ENCODE data around the gene CASKIN1.
"Not testable (repeated sequence)": the region's sequence is repeated elsewhere in the genome, so short reads cannot be mapped to it uniquely, and the experiment has no call there.

Gene CASKIN1

GRCh38 chr16:2147378-2147777 is 49.0 kb downstream of the CASKIN1 start:
- Histone ChIP-seq H3K4me3 (ENCODE audit: low read length) (no peak overlapping the region), H3K9me3 (ENCODE audit: insufficient read depth, low read depth, low read length) (no peaks in the 10 kb centered on the region), H3K36me3 (ENCODE audit: insufficient read depth, low read depth, low read length) (peaks cover 15% of the 10 kb centered on the region), H3K4me1 (ENCODE audit: insufficient read depth, low read length) (peaks cover 15% of the 10 kb centered on the region; the same call in 1 of the 2 replicates), H3K9ac (ENCODE audit: low read depth, low read length) (no peak overlapping the region), H3K27ac (ENCODE audit: low read length) (no peak overlapping the region), H3K27me3 (ENCODE audit: insufficient read depth, low read length) (peaks cover 24% of the 10 kb centered on the region; the same call in 1 of the 2 replicates)

- Histone ChIP-seq H3K9me3 (ENCODE audit: insufficient read depth, low read depth, low read length) (no peaks in the 10 kb centered on the region), H3K27ac (ENCODE audit: low read length) (no peak overlapping the region), H3K4me3 (ENCODE audit: low read length) (no peak overlapping the region), H3K36me3 (ENCODE audit: insufficient read depth, low read depth, low read length) (no peaks in the 10 kb centered on the region), H3K4me1 (ENCODE audit: insufficient read depth, low read length) (peaks cover 8% of the 10 kb centered on the region; the same call in 1 of the 2 replicates), H3K9ac (ENCODE audit: low read depth, low read length) (no peak overlapping the region), H3K27me3 (ENCODE audit: insufficient read depth, low read length) (peaks cover 24% of the 10 kb centered on the region; the same call in 1 of the 2 replicates)
Observed at GRCh38 chr16:2145843-2146242, 50.6 kb downstream of the CASKIN1 start.

GRCh38 chr16:2143878-2144485 is 52.4 kb downstream of the CASKIN1 start:
- no peak overlapping the region for H3K27ac ChIP-seq (ENCODE audit: low read length)
- no peak overlapping the region for H3K9ac ChIP-seq (ENCODE audit: low read depth, low read length)
- H3K4me3 ChIP-seq (ENCODE audit: low read length), result no peak overlapping the region
- H3K9me3 ChIP-seq (ENCODE audit: insufficient read depth, low read depth, low read length), result no peaks in the 10 kb centered on the region
- H3K36me3 ChIP-seq (ENCODE audit: insufficient read depth, low read depth, low read length), result no peaks in the 10 kb centered on the region
- H3K27me3 ChIP-seq (ENCODE audit: insufficient read depth, low read length), result peaks cover 13% of the 10 kb centered on the region; the same call in 1 of the 2 replicates
- no peaks in the 10 kb centered on the region for H3K4me1 ChIP-seq (ENCODE audit: insufficient read depth, low read length)

- Histone ChIP-seq H3K4me1 (ENCODE audit: insufficient read depth, low read length) (no peaks in the 10 kb centered on the region), H3K36me3 (ENCODE audit: insufficient read depth, low read depth, low read length) (no peaks in the 10 kb centered on the region), H3K9ac (ENCODE audit: low read depth, low read length) (no peak overlapping the region), H3K4me3 (ENCODE audit: low read length) (no peak overlapping the region), H3K9me3 (ENCODE audit: insufficient read depth, low read depth, low read length) (no peaks in the 10 kb centered on the region), H3K27me3 (ENCODE audit: insufficient read depth, low read length) (peaks cover 13% of the 10 kb centered on the region; the same call in 1 of the 2 replicates), H3K27ac (ENCODE audit: low read length) (no peak overlapping the region)
Observed at GRCh38 chr16:2142942-2143877, 53.2 kb downstream of the CASKIN1 start.

- not testable (repeated sequence) for H3K27ac ChIP-seq (ENCODE audit: low read length); H3K27me3 ChIP-seq (ENCODE audit: insufficient read depth, low read length); H3K9me3 ChIP-seq (ENCODE audit: insufficient read depth, low read depth, low read length); H3K4me1 ChIP-seq (ENCODE audit: insufficient read depth, low read length); H3K9ac ChIP-seq (ENCODE audit: low read depth, low read length); H3K36me3 ChIP-seq (ENCODE audit: insufficient read depth, low read depth, low read length)
- peak within 1 kb of the TSS; percentile 63 for H3K4me3 ChIP-seq (ENCODE audit: low read length)
Observed at GRCh38 chr16:2135770-2136490, 60.5 kb downstream of the CASKIN1 start, which contains the start of gene PKD1. Gene PKD1 (minus strand): TSS chr16:2135898. CDS start chr16:2135689, 209 bp downstream.

GRCh38 chr16:2135071-2135470 is 61.3 kb downstream of the CASKIN1 start:
- not testable (repeated sequence) for H3K27me3 ChIP-seq (ENCODE audit: insufficient read depth, low read length); H3K9me3 ChIP-seq (ENCODE audit: insufficient read depth, low read depth, low read length); H3K36me3 ChIP-seq (ENCODE audit: insufficient read depth, low read depth, low read length); H3K27ac ChIP-seq (ENCODE audit: low read length); H3K9ac ChIP-seq (ENCODE audit: low read depth, low read length); H3K4me1 ChIP-seq (ENCODE audit: insufficient read depth, low read length)
- H3K4me3 ChIP-seq (ENCODE audit: low read length), result peak overlapping the region; percentile 49; the same call in 1 of the 2 replicates

- H3K9me3 ChIP-seq (ENCODE audit: insufficient read depth, low read depth, low read length); H3K4me1 ChIP-seq (ENCODE audit: insufficient read depth, low read length); H3K27ac ChIP-seq (ENCODE audit: low read length); H3K36me3 ChIP-seq (ENCODE audit: insufficient read depth, low read depth, low read length); H3K9ac ChIP-seq (ENCODE audit: low read depth, low read length); H3K4me3 ChIP-seq (ENCODE audit: low read length); H3K27me3 ChIP-seq (ENCODE audit: insufficient read depth, low read length): not testable (repeated sequence)
Observed at GRCh38 chr16:2133797-2134196, 62.6 kb downstream of the CASKIN1 start.

GRCh38 chr16:2129890-2130447 is 66.4 kb downstream of the CASKIN1 start:
- H3K4me3 ChIP-seq (ENCODE audit: low read length); H3K9ac ChIP-seq (ENCODE audit: low read depth, low read length); H3K4me1 ChIP-seq (ENCODE audit: insufficient read depth, low read length); H3K27me3 ChIP-seq (ENCODE audit: insufficient read depth, low read length); H3K9me3 ChIP-seq (ENCODE audit: insufficient read depth, low read depth, low read length); H3K36me3 ChIP-seq (ENCODE audit: insufficient read depth, low read depth, low read length); H3K27ac ChIP-seq (ENCODE audit: low read length): not testable (repeated sequence)

- H3K9me3 ChIP-seq (ENCODE audit: insufficient read depth, low read depth, low read length); H3K27me3 ChIP-seq (ENCODE audit: insufficient read depth, low read length); H3K4me3 ChIP-seq (ENCODE audit: low read length); H3K36me3 ChIP-seq (ENCODE audit: insufficient read depth, low read depth, low read length); H3K9ac ChIP-seq (ENCODE audit: low read depth, low read length); H3K27ac ChIP-seq (ENCODE audit: low read length); H3K4me1 ChIP-seq (ENCODE audit: insufficient read depth, low read length): not testable (repeated sequence)
Observed at GRCh38 chr16:2129251-2129650, 67.2 kb downstream of the CASKIN1 start.

GRCh38 chr16:2127630-2128280 is 68.7 kb downstream of the CASKIN1 start:
- H3K36me3 ChIP-seq (ENCODE audit: insufficient read depth, low read depth, low read length); H3K9me3 ChIP-seq (ENCODE audit: insufficient read depth, low read depth, low read length); H3K27ac ChIP-seq (ENCODE audit: low read length); H3K4me1 ChIP-seq (ENCODE audit: insufficient read depth, low read length); H3K9ac ChIP-seq (ENCODE audit: low read depth, low read length); H3K27me3 ChIP-seq (ENCODE audit: insufficient read depth, low read length); H3K4me3 ChIP-seq (ENCODE audit: low read length): not testable (repeated sequence)

All from iPS-20b (cell line).